Progenitor cell of endocrine pancreas (in vitro differentiated cells): ENCODE measurements around the gene SLC1A7. TPM values are rescaled to one million over a fixed set of nuclear protein-coding genes. Genes with fewer than 3 reads are reported as not detected.

Source experiments
- DNase-seq: peaks from one replicate; pipeline ENCODE4 v3.0.0; 2021; ENCODE audit warnings: low spot score; ENCODE audit not compliant: unreplicated experiment
- H3K27ac Mint-ChIP-seq: 2 replicates; pipeline ENCODE4 v1.8.0; 2021; ENCODE audit warnings: mild to moderate bottlenecking, moderate library complexity, mixed read lengths
- H3K27me3 Mint-ChIP-seq: 2 replicates; pipeline ENCODE4 v1.8.0; 2021; ENCODE audit warnings: mixed read lengths
- H3K36me3 Mint-ChIP-seq: 2 replicates; pipeline ENCODE4 v1.8.0; 2022; ENCODE audit warnings: mixed read lengths; ENCODE audit not compliant: insufficient read depth
- H3K4me1 Mint-ChIP-seq: 2 replicates; pipeline ENCODE4 v1.8.0; 2021; ENCODE audit warnings: low read depth, mixed read lengths
- H3K4me3 Mint-ChIP-seq: 2 replicates; pipeline ENCODE4 v1.8.0; 2021; ENCODE audit warnings: low read depth, mild to moderate bottlenecking, moderate library complexity, mixed read lengths
- H3K9me3 Mint-ChIP-seq: 2 replicates; pipeline ENCODE4 v1.8.0; 2021; ENCODE audit warnings: low read depth, mixed read lengths
- CTCF ChIP-seq: fragments of 200-600 bp; sonication (generic); IDR thresholded peaks from one replicate; pipeline ENCODE4 v1.5.0; 2021; ENCODE audit warnings: antibody characterized with exemption, mild to moderate bottlenecking; ENCODE audit not compliant: unreplicated experiment
- total RNA-seq: library from RNA; stranded (reverse); gene quantifications from 2 replicates; pipeline ENCODE4 v1.2.1, GENCODE V29; 2021

Gene SLC1A7
- total RNA-seq, 1 donor from 2014 or later, result not detected

GRCh38 chr1:53076721-53077598, 65.5 kb downstream of the SLC1A7 start:
- peaks cover 38% of the 10 kb centered on the region for H3K27me3 Mint-ChIP-seq
- no peak overlapping the region for H3K27ac Mint-ChIP-seq
- DNase-seq, result no peak
- H3K9me3 Mint-ChIP-seq, result no peaks in the 10 kb centered on the region
- no peaks in the 10 kb centered on the region for H3K36me3 Mint-ChIP-seq
- no peaks in the 10 kb centered on the region for H3K4me1 Mint-ChIP-seq
- TF ChIP-seq CTCF, result no peak
- no peak overlapping the region for H3K4me3 Mint-ChIP-seq

- H3K9me3 Mint-ChIP-seq, result no peaks in the 10 kb centered on the region
- H3K27ac Mint-ChIP-seq, result no peak overlapping the region
- DNase-seq, result no peak
- no peak overlapping the region for H3K4me3 Mint-ChIP-seq
- no peaks in the 10 kb centered on the region for H3K36me3 Mint-ChIP-seq
- H3K27me3 Mint-ChIP-seq, result peaks cover 40% of the 10 kb centered on the region
- no peak for TF ChIP-seq CTCF
- no peaks in the 10 kb centered on the region for H3K4me1 Mint-ChIP-seq
Observed at GRCh38 chr1:53076165-53076564, 66.3 kb downstream of the SLC1A7 start.

- no peak for DNase-seq
- H3K27me3 Mint-ChIP-seq, result peaks cover 40% of the 10 kb centered on the region
- H3K4me3 Mint-ChIP-seq, result no peak overlapping the region
Observed at GRCh38 chr1:53075761-53076163, 66.7 kb downstream of the SLC1A7 start.

GRCh38 chr1:53075206-53075605, 67.2 kb downstream of the SLC1A7 start:
- Mint-ChIP-seq H3K4me1 (no peaks in the 10 kb centered on the region), H3K27ac (no peak overlapping the region), H3K36me3 (no peaks in the 10 kb centered on the region), H3K4me3 (no peak overlapping the region), H3K9me3 (no peaks in the 10 kb centered on the region), H3K27me3 (peaks cover 43% of the 10 kb centered on the region)
- no peak for TF ChIP-seq CTCF
- no peak for DNase-seq

More at GRCh38 chr1:53075761-53076163, 66.7 kb downstream of the SLC1A7 start:
- no peak for TF ChIP-seq CTCF
- Mint-ChIP-seq H3K9me3 (no peaks in the 10 kb centered on the region), H3K36me3 (no peaks in the 10 kb centered on the region), H3K4me1 (no peaks in the 10 kb centered on the region), H3K27ac (no peak overlapping the region)

GRCh38 chr1:53074313-53075154, 67.9 kb downstream of the SLC1A7 start:
- Mint-ChIP-seq H3K27me3 (peaks cover 42% of the 10 kb centered on the region), H3K9me3 (no peaks in the 10 kb centered on the region), H3K4me3 (no peak overlapping the region), H3K4me1 (no peaks in the 10 kb centered on the region), H3K27ac (peak overlapping the region; percentile 77), H3K36me3 (no peaks in the 10 kb centered on the region)
- no peak for DNase-seq
- TF ChIP-seq CTCF, result no peak
